K562 (cell line): Measurements from ENCODE around the gene TBX19. TPM values are rescaled to one million over a fixed set of nuclear protein-coding genes. Genes with fewer than 3 reads are reported as not detected.

Experiments
- CTBP1 ChIP-seq: fragments of 450-650 bp; IDR thresholded peaks from 2 replicates; pipeline ENCODE4 v1.6.1; 2016; ENCODE audit warnings: borderline replicate concordance
- EGR1 ChIP-seq: fragments of 450-650 bp; conservative IDR thresholded peaks from 2 replicates; pipeline ENCODE4 v1.6.1; 2017; ENCODE audit warnings: mild to moderate bottlenecking
- EHMT2 ChIP-seq: fragments of 450-650 bp; IDR thresholded peaks from 2 replicates; pipeline ENCODE4 v1.6.1; 2018; ENCODE audit warnings: antibody characterized with exemption
- HDAC3 ChIP-seq: fragments of 450-650 bp; IDR thresholded peaks from 2 replicates; pipeline ENCODE4 v1.6.1; 2018; ENCODE audit warnings: borderline replicate concordance, mild to moderate bottlenecking, moderate library complexity; ENCODE audit not compliant: partially characterized antibody
- SMARCA5 ChIP-seq: fragments of 450-650 bp; IDR thresholded peaks from 2 replicates; pipeline ENCODE4 v1.6.1; 2016
- SPI1 ChIP-seq: IDR thresholded peaks from 2 replicates; pipeline ENCODE4 v1.6.1; 2011; ENCODE audit warnings: low read depth, low read length, control low read depth, borderline replicate concordance
- SRSF3 ChIP-seq: fragments of 200-400 bp; formaldehyde crosslinking; IDR thresholded peaks from 2 replicates; pipeline ENCODE4 v1.6.1; 2016; ENCODE audit warnings: mild to moderate bottlenecking, low read length, moderate library complexity; ENCODE audit not compliant: insufficient read depth
- ZFP1 ChIP-seq: fragments of 450-650 bp; formaldehyde crosslinking; IDR thresholded peaks from 2 replicates; pipeline ENCODE4 v1.4.0; 2020; ENCODE audit warnings: mild to moderate bottlenecking, mixed read lengths
- ZFX ChIP-seq: sonication (generic); formaldehyde crosslinking; IDR thresholded peaks from 2 replicates; pipeline ENCODE4 v1.8.0; 2022; ENCODE audit warnings: mild to moderate bottlenecking, missing genetic modification reagents, moderate library complexity
- ZKSCAN1 ChIP-seq: fragments of 150-350 bp; IDR thresholded peaks from 2 replicates; pipeline ENCODE4 v1.6.1; 2016; ENCODE audit warnings: low read depth, low read length
- ZNF316 ChIP-seq: fragments of 450-650 bp; IDR thresholded peaks from 2 replicates; pipeline ENCODE4 v1.6.1; 2016
- ZNF384 ChIP-seq: IDR thresholded peaks from 2 replicates; pipeline ENCODE4 v1.6.1; 2012; ENCODE audit warnings: low read depth, low read length, improper control_type of control experiment
- polyA plus RNA-seq, 8 experiments: library from polyadenylated mRNA; depleted of rRNA in 4 of 8; stranded (reverse) in 5 of 8; unstranded in 3 of 8; fragments of >200 nt; fragmentation: Nextera tagmentation in 2 of 8; fragmentation: Illumina TruSeq in 1 of 8; extraction: Ambion mirVana in 2 of 8; extraction: Trizol in 1 of 8; gene quantifications; 2 replicates each; pipeline versions ENCODE4 v1.2.1 to v1.2.3, GENCODE V29; 2011 to 2014; ENCODE audit warnings: inconsistent platforms in 1 of 8, missing spikeins in 1 of 8
- total RNA-seq, 7 experiments: library from RNA; depleted of rRNA in 6 of 7; stranded (reverse); fragments of >200 nt in 6 of 7; fragmentation: Illumina TruSeq in 2 of 7; extraction: Trizol in 2 of 7; gene quantifications; 2 replicates each; pipeline versions ENCODE4 v1.2.1 to v1.2.3, GENCODE V29; 2011 to 2021; ENCODE audit warnings: low replicate concordance in 1 of 7
- TF ChIP-seq, protein P1 (sequence below): fragments of 250-450 bp; sonication (Bioruptor Pico); IDR thresholded peaks from 2 replicates; pipeline ENCODE4 v1.4.0; 2020
- TF ChIP-seq, protein P2 (sequence below): fragments of 450-650 bp; IDR thresholded peaks from 2 replicates; pipeline ENCODE4 v1.6.1; 2014; ENCODE audit warnings: low read depth, mild to moderate bottlenecking, moderate library complexity, borderline replicate concordance
- TF ChIP-seq, protein P3 (sequence below), 2 experiments: IDR thresholded peaks; 2 replicates each; pipeline ENCODE4 v1.6.1; 2012; ENCODE audit warnings: improper control_type of control experiment in 2 of 2, low read depth in 2 of 2, low read length in 2 of 2, borderline replicate concordance in 1 of 2
- TF ChIP-seq, protein P4 (sequence below), 2 experiments: fragments of 200-800 bp in 1 of 2; sonication (Bioruptor generic) in 1 of 2; sonication (generic) in 1 of 2; formaldehyde crosslinking in 1 of 2; IDR thresholded peaks in 1 of 2; conservative IDR thresholded peaks in 1 of 2; 2 replicates each; pipeline versions ENCODE4 v1.5.0 to v1.6.1; 2016 to 2020; ENCODE audit warnings: missing compliant biosample characterization in 1 of 2, missing genetic modification characterization in 1 of 2, missing genetic modification reagents in 1 of 2

The TBX19 gene
- total and polyA plus RNA-seq, 9 of the 15 experiments (the other 6 are each of a cell fraction or from before 2014, with no cell fraction given): 0.32 to 3.1 (median 0.95) TPM

DNA sequence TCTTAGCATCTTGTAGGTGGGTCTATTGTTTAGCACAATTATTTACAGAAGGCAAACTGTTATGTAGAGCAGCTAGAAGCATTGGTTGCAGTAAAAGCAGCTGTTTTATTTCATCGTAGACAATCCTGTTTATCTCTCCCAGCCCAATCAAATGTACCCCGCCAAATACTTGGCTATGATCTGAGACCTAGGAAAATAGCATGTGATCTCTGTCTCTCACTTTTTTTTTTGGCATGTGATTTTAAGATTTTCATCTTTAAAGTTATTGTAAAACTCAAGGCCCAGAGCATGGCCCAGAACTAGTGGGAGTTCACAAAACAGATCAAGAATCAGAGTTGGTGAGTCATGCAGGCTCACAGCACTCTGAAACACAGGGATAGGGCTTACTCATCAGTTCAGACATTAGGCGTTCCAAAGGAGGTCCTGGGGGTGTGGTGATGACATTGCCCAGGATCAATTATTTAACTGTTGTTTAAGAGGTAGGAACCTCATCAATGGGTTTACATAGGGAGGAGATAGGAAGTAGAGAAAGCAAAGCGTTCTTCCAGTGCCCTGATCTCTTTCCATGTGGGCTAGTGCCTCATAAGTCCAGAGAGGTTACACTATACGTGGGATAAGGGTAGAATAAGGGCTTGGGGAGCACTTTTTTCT, 40.2 kb downstream of the TBX19 start (continued):
- TF ChIP-seq, protein P1, sequence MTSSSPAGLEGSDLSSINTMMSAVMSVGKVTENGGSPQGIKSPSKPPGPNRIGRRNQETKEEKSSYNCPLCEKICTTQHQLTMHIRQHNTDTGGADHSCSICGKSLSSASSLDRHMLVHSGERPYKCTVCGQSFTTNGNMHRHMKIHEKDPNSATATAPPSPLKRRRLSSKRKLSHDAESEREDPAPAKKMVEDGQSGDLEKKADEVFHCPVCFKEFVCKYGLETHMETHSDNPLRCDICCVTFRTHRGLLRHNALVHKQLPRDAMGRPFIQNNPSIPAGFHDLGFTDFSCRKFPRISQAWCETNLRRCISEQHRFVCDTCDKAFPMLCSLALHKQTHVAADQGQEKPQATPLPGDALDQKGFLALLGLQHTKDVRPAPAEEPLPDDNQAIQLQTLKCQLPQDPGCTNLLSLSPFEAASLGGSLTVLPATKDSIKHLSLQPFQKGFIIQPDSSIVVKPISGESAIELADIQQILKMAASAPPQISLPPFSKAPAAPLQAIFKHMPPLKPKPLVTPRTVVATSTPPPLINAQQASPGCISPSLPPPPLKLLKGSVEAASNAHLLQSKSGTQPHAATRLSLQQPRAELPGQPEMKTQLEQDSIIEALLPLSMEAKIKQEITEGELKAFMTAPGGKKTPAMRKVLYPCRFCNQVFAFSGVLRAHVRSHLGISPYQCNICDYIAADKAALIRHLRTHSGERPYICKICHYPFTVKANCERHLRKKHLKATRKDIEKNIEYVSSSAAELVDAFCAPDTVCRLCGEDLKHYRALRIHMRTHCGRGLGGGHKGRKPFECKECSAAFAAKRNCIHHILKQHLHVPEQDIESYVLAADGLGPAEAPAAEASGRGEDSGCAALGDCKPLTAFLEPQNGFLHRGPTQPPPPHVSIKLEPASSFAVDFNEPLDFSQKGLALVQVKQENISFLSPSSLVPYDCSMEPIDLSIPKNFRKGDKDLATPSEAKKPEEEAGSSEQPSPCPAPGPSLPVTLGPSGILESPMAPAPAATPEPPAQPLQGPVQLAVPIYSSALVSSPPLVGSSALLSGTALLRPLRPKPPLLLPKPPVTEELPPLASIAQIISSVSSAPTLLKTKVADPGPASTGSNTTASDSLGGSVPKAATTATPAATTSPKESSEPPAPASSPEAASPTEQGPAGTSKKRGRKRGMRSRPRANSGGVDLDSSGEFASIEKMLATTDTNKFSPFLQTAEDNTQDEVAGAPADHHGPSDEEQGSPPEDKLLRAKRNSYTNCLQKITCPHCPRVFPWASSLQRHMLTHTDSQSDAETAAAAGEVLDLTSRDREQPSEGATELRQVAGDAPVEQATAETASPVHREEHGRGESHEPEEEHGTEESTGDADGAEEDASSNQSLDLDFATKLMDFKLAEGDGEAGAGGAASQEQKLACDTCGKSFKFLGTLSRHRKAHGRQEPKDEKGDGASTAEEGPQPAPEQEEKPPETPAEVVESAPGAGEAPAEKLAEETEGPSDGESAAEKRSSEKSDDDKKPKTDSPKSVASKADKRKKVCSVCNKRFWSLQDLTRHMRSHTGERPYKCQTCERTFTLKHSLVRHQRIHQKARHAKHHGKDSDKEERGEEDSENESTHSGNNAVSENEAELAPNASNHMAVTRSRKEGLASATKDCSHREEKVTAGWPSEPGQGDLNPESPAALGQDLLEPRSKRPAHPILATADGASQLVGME (CRISPR knock-in tag): no peak
- TF ChIP-seq ZNF316 (peak; percentile 92), ZNF384 (peak; percentile 37), ZKSCAN1 (no peak), ZFX (CRISPR knock-in tag) (peak; percentile 18; the same call in 1 of the 2 replicates), SRSF3 (no peak), SMARCA5 (no peak), EHMT2 (peak; percentile 24; the same call in 1 of the 2 replicates), SPI1 (no peak), HDAC3 (no peak), ZFP1 (0 out of 2 replicates have a peak, but pooled peaks have one; percentile 19), CTBP1 (peak; percentile 15; the same call in 1 of the 2 replicates), EGR1 (no peak)
- TF ChIP-seq, protein P2, sequence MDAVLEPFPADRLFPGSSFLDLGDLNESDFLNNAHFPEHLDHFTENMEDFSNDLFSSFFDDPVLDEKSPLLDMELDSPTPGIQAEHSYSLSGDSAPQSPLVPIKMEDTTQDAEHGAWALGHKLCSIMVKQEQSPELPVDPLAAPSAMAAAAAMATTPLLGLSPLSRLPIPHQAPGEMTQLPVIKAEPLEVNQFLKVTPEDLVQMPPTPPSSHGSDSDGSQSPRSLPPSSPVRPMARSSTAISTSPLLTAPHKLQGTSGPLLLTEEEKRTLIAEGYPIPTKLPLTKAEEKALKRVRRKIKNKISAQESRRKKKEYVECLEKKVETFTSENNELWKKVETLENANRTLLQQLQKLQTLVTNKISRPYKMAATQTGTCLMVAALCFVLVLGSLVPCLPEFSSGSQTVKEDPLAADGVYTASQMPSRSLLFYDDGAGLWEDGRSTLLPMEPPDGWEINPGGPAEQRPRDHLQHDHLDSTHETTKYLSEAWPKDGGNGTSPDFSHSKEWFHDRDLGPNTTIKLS: no peak
- TF ChIP-seq, protein P3, sequence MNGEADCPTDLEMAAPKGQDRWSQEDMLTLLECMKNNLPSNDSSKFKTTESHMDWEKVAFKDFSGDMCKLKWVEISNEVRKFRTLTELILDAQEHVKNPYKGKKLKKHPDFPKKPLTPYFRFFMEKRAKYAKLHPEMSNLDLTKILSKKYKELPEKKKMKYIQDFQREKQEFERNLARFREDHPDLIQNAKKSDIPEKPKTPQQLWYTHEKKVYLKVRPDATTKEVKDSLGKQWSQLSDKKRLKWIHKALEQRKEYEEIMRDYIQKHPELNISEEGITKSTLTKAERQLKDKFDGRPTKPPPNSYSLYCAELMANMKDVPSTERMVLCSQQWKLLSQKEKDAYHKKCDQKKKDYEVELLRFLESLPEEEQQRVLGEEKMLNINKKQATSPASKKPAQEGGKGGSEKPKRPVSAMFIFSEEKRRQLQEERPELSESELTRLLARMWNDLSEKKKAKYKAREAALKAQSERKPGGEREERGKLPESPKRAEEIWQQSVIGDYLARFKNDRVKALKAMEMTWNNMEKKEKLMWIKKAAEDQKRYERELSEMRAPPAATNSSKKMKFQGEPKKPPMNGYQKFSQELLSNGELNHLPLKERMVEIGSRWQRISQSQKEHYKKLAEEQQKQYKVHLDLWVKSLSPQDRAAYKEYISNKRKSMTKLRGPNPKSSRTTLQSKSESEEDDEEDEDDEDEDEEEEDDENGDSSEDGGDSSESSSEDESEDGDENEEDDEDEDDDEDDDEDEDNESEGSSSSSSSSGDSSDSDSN (IDR thresholded peaks at IDR 0.05; ENCODE audit: borderline replicate concordance in 1 of 2, low read depth in 2 of 2, low read length in 2 of 2): no peak
- TF ChIP-seq, protein P4, sequence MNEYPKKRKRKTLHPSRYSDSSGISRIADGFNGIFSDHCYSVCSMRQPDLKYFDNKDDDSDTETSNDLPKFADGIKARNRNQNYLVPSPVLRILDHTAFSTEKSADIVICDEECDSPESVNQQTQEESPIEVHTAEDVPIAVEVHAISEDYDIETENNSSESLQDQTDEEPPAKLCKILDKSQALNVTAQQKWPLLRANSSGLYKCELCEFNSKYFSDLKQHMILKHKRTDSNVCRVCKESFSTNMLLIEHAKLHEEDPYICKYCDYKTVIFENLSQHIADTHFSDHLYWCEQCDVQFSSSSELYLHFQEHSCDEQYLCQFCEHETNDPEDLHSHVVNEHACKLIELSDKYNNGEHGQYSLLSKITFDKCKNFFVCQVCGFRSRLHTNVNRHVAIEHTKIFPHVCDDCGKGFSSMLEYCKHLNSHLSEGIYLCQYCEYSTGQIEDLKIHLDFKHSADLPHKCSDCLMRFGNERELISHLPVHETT (CRISPR knock-in tag; conservative IDR thresholded peaks at IDR 0.05 in 1 of 2, IDR thresholded peaks at IDR 0.05 in 1 of 2): 0 out of 4 replicates have a peak, but pooled peaks of 1 of the 2 experiments have one; percentile 40
